ENCODE results near the gene MCRIP1.

The MCRIP1 gene

GRCh38 chr17:81833160-81833920, at the start of gene MCRIP1:
MCRIP1 (minus strand) TSS chr17:81833291; CDS start chr17:81824506, 8,785 bp downstream.
- DNase-seq, result peak; percentile 95

- no peak for DNase-seq
These were observed 46.0 kb upstream of the MCRIP1 start for GRCh38 chr17:81879121-81879520.

- no peak for DNase-seq
These were observed 45.2 kb upstream of the MCRIP1 start for GRCh38 chr17:81878294-81878693.

GRCh38 chr17:81877569-81877968, 44.5 kb upstream of the MCRIP1 start:
- no peak for DNase-seq

GRCh38 chr17:81871387-81872230, 38.5 kb upstream of the MCRIP1 start:
- DNase-seq, result peak; percentile 95

- DNase-seq, result no peak
These were observed 37.9 kb upstream of the MCRIP1 start, which contains the start of gene ARHGDIA for GRCh38 chr17:81870981-81871386. ARHGDIA (minus strand) TSS chr17:81871337; CDS start chr17:81869930, 1,407 bp downstream.

GRCh38 chr17:81870131-81870980, 37.3 kb upstream of the MCRIP1 start:
- DNase-seq, result peak; percentile 43

- peak; percentile 43 for DNase-seq
These were observed 36.4 kb upstream of the MCRIP1 start for GRCh38 chr17:81869221-81870130.

- DNase-seq, result no peak
These were observed 35.7 kb upstream of the MCRIP1 start for GRCh38 chr17:81868674-81869220.

- DNase-seq, result no peak
These were observed 35.0 kb upstream of the MCRIP1 start for GRCh38 chr17:81867991-81868673.

- DNase-seq, result no peak
These were observed 34.3 kb upstream of the MCRIP1 start for GRCh38 chr17:81867170-81867990.

- no peak for DNase-seq
These were observed 33.5 kb upstream of the MCRIP1 start for GRCh38 chr17:81866440-81867169.

GRCh38 chr17:81865733-81866439, 32.8 kb upstream of the MCRIP1 start:
- DNase-seq, result peak; percentile 19

- no peak for DNase-seq
These were observed 32.3 kb upstream of the MCRIP1 start for GRCh38 chr17:81865358-81865732.

GRCh38 chr17:81863833-81864768, 31.0 kb upstream of the MCRIP1 start:
- DNase-seq, result no peak

- DNase-seq, result no peak
These were observed 30.1 kb upstream of the MCRIP1 start for GRCh38 chr17:81863123-81863675.

All from stimulated activated CD4-positive, alpha-beta T cell treated with anti-CD3 and anti-CD28 coated beads, Interleukin-1b, Interleukin-23, amount 100 ng/mL, for 48 hours (primary cell).